GM21381 (cell line): ENCODE results near the gene CLIP1.
"Not testable (repeated sequence)": the region's sequence is repeated elsewhere in the genome, so short reads cannot be mapped to it uniquely, and the experiment has no call there.

Source experiments
- ATAC-seq: cut with Tn5 transposase; IDR thresholded peaks from one replicate; pipeline ENCODE4 v1.9.1; 2021; ENCODE audit warnings: mild to moderate bottlenecking, moderate library complexity; ENCODE audit not compliant: unreplicated experiment

CLIP1 gene

DNA sequence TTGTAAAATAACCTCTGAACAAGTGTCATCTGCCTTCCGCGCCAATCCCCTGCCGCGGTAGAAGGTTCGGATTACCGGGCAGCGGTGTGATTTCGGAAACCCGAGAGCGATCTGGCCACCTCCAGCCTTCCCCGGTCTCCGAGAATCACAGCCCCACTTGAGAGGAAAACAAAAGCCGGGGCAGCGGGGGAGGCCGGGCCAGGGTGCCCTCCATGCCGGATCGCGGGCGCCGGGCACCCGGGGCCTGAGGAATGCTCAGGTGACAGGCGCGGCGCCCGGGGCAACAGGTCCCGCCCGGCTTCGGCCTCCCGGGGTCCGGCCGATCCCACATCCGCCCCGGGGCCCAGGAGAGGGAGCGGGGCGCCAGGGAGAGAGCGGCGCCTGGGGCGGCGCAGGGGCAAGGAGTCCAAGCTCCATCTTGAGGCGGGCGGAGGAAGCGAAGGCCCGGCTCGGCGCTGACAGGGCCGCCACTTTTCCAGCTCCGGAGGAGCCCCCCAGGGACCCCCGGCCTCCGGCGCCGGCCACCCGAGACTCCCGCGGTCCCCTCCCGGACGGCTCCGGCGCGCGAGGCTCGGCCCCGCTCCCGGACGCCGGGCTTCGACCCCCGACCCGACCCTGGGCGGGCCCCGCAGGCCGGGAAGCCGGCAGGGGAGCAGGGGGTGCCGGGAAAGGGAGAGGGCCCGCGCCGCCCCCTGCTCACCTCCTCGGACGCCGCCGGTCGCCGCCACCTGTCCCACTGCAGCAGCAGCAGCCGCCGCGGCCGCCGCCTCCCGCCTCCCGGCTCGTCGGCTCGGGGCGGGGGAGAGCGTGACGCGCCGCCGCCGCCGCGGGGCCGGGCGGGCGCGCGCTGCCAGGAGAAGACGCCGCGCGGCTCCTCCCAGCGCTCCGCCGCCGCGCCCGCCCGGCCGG is at the start of gene CLIP1:
TSS of gene CLIP1 (minus strand) at position 849 of the 909 bp plus-strand sequence. CDS start 42,217 bp downstream, outside the sequence.
- ATAC-seq, result peak; percentile 56

DNA sequence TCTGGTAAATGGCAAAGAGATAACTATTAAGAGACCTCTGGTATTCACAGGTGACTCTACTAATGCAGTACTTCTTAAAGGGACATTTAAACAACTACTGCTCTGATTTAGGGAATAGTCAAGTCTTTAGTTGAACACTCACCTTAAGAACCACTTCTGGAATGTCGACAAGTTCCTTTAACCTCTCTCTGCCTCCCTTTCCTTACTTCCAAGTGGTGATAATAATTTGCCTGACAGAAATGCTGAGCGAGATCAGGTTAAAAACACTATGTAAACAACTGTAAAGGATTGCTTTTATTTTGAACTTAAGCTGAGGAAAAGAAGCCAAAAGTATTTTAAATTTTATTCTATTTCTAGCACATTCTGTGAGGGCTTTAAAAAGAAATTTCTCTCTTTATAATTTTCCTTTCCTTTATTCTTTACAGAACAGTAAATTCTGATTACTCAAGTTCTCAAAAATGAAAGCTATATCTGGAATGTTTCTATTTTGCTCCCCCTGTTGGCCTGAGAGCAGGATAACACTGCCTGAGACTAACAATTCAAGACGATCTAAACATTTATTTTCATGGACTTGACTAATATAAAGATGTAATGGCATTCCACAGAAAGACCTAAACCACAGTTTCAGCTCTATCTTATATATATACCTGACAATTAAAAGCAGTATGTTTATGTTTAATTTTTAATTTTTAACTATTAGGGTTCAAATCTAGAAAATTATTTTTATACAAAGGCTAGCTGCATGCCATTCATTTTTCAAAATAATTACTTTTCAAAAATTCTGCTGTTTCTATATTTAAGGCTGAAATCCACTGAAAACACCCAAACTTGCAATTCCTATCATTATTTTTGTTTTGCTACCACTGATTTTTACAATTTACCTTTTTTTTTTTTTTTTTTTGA is 49.1 kb upstream of the CLIP1 start:
- no peak for ATAC-seq

DNA sequence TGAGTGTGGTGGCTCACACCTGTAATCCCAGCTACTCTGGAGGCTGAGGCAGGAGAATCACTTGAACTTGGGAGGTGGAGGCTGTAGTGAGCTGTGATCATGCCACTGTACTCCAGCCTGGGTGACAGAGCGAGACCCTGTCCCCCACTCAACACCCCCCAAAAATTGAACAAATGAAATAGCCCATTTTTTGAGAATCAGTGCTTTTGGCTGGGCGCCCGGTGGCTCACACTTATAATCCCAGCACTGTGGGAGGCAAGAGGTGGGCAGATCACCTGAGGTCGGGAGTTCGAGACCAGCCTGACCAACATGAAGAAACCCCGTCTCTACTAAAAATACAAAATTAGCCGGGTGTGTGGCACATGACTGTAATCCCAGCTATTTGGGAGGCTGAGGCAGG is 48.1 kb upstream of the CLIP1 start:
- ATAC-seq, result not testable (repeated sequence)

DNA sequence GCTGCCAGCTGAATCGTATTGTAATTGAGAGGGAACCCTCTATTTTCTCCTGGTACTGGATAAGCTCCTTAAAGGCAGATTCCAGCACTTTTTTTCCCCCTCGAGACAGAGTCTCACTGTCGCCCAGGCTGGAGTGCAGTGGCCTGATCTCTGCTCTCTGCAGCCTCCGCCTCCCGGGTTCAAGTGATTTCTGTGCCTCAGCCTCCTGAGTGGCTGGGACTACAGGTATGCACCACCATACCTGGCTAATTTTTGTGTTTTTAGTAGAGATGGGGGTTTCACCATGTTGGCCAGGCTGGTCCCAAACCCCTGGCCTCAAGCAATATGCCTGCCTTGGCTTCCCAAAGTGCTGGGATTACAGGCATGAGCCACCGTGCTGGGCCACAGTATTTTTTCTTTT is 47.4 kb upstream of the CLIP1 start:
- ATAC-seq, result not testable (repeated sequence)

DNA sequence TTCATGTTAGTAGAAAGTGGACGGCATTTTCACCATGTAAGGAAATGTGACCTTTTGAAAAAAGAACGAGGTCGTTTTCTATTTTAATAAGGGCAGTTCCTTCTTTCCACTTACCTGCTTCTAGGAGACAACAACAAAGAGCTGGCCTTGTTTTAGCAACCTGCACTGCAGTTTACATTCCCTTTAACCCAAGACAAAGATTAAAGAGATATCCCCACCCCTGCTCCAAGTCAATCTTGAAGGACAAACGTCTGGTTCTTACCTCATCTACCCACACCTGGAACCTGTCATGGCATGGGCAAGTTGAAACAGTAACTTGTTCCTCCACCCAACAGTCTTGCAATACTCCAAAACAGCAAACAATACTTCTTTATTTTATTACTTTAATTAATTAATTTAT is 45.5 kb upstream of the CLIP1 start:
- ATAC-seq, result no peak

DNA sequence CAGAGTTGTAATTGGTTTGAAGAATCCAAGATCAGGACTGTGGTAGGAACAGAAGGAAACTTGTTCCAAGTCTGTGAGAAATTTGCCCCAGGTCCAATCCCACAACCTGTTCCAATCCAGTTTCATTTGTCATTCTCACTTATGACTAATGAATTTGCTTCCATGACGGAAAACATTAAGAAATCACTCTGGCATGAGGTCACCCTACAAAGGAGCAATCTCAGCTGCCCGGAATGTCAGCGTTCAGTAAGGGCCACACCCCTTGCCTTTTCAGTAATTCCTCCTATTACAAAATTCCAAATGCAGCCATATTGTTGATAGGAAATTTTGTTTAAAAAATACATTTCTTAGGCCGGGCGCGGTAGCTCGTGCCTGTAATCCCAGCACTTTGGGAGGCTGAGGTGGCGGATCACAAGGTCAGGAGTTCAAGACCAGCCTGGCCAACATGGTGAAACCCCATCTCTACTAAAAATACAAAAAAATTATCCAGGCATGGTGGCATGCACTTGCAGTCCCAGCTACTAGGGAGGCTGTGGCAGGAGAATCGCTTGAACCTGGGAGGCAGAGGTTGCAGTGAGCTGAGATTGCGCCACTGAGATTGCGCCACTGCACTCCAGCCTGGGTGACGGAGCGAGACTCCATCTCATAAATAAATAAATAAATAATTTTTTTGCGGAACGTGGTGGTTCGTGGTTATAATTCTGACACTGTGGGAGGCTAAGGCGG is 42.0 kb upstream of the CLIP1 start:
- ATAC-seq, result not testable (repeated sequence)

- ATAC-seq, result no peak
Measured at GRCh38 chr12:122460641-122461040, 38.2 kb upstream of the CLIP1 start.

GRCh38 chr12:122460061-122460460 is 37.6 kb upstream of the CLIP1 start:
- ATAC-seq, result no peak

- ATAC-seq, result no peak
Measured at GRCh38 chr12:122459211-122459610, 36.7 kb upstream of the CLIP1 start.

GRCh38 chr12:122458105-122459035 is 35.9 kb upstream of the CLIP1 start:
- ATAC-seq, result no peak

GRCh38 chr12:122457627-122458026 is 35.2 kb upstream of the CLIP1 start:
- ATAC-seq, result no peak

DNA sequence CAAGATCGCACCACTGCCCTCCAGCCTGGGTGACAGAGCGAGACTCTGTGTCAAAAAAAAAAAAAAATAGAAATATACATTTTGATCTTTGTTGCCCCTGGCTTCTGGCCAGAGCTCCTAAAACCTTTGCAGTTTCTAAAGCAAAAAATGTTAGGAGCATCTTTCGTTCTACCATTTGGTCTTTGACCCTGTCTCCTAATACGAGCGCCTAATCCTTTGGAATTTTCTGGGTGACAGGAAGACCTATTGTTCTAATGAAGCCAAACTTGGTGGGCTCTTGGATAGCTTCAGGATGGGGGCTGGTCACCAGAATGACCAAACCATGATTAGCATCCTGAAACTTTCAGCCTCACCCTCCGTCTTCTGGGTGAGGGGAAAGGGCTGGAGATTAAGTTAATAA is 32.3 kb upstream of the CLIP1 start:
- ATAC-seq, result no peak

DNA sequence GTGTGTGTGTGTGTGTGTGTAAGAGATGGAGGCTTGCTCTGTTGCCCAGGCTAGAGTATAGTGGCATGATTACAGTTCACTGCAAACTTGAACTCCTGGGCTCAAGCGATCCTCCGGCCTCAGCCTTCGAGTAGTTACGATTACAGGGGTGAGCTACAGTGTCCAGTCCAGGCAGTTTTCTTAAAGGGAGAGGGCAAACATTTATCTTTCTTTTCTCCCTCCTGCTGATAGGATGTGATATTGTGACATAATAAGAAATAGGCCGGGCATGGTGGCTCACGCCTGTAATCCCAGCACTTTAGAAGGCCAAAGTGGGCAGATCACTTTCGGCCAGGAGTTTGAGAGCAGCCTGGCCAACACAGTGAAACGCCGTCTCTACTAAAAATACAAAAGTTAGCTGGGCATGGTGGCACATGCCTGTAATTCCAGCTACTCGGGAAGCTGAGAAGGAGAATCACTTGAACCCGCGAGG is 31.8 kb upstream of the CLIP1 start:
- ATAC-seq, result no peak

GRCh38 chr12:122452701-122453285 is 30.3 kb upstream of the CLIP1 start:
- ATAC-seq, result no peak

DNA sequence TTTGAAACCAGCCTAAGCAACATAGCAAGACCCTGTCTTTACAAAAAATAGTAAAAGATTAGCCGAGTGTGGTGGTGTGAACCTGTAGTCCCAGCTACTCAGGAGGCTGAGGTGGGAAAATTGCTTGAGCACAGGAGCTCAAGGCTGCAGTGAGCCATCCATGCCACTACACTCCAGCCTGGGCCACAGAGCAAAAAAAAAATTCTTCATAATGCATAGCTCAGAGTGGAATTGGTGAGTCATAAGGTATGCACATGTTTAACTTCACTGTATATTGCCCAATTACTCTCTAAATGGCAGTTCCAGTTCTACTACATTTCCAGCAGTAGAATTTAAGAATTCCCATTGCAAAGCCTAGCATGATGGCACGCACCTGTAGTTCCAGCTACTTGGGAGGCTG is 26.8 kb upstream of the CLIP1 start:
- no peak for ATAC-seq

- not testable (repeated sequence) for ATAC-seq
Measured at GRCh38 chr12:122447825-122448224, 25.4 kb upstream of the CLIP1 start.

GRCh38 chr12:122446390-122446789 is 23.9 kb upstream of the CLIP1 start:
- ATAC-seq, result not testable (repeated sequence)

- ATAC-seq, result not testable (repeated sequence)
Measured at GRCh38 chr12:122444071-122444470, 21.6 kb upstream of the CLIP1 start.

- ATAC-seq, result not testable (repeated sequence)
Measured at GRCh38 chr12:122438822-122439221, 16.4 kb upstream of the CLIP1 start.
